KOPT-K1 (cell line): ENCODE data around the gene NFYC.

Experiments
- H3K27ac ChIP-seq: fragments of 200-600 bp; sonication (generic); 2 replicates; pipeline ENCODE4 v1.5.1; 2016; ENCODE audit warnings: antibody characterized with exemption, mild to moderate bottlenecking, low read depth, low read length; ENCODE audit not compliant: poor library complexity, severe bottlenecking
- H3K36me3 ChIP-seq: fragments of 200-600 bp; sonication (generic); 2 replicates; pipeline ENCODE4 v1.5.1; 2017; ENCODE audit warnings: antibody characterized with exemption, mild to moderate bottlenecking, low read length, moderate library complexity; ENCODE audit not compliant: insufficient read depth
- H3K9me3 ChIP-seq: fragments of 200-600 bp; sonication (generic); 2 replicates; pipeline ENCODE4 v1.5.1; 2017; ENCODE audit warnings: antibody characterized with exemption, low read length, mild to moderate bottlenecking; ENCODE audit not compliant: insufficient read depth, poor library complexity, severe bottlenecking

The NFYC gene

GRCh38 chr1:40749817-40750216 is 58.3 kb downstream of the NFYC start:
- Histone ChIP-seq H3K36me3 (peaks cover 99% of the 10 kb centered on the region), H3K27ac (no peak overlapping the region), H3K9me3 (no peaks in the 10 kb centered on the region)

- Histone ChIP-seq H3K36me3 (peaks cover 99% of the 10 kb centered on the region), H3K9me3 (no peaks in the 10 kb centered on the region), H3K27ac (no peak overlapping the region)
Observed at GRCh38 chr1:40750451-40750908, 59.0 kb downstream of the NFYC start.

GRCh38 chr1:40751802-40752201 is 60.3 kb downstream of the NFYC start:
- Histone ChIP-seq H3K9me3 (no peaks in the 10 kb centered on the region), H3K27ac (no peak overlapping the region), H3K36me3 (peaks cover 100% of the 10 kb centered on the region)

DNA sequence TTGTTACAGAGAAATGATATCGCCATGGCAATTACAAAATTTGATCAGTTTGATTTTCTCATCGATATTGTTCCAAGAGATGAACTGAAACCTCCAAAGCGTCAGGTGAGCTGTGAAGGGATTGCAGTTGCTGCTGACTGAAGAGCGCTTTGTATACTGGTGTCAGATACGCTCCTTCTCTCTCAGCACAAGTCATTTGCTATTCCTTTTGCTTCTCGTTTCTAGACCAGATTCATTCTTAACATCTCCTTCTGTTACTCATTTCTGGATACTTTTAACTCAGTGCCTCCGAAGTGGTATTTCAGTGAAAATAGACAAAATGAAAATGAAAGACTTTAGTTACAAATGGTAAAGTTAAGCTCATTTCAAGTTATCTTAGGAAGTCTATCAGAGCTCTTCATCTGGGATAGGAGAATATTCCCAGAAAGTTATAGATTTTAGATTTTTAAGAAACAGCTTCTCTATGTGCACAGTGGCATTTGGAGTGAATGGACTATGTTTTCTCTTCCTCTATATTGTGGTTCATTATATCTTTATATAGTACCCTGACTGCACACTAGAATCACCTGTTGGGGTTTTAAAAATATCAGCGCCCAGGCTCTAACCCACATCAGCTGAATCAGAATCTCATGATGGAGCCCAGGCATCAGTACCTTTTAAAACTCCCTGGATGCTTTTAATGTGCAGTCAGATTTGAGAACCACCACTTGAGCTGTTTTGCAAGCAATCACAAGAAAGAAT is 61.8 kb downstream of the NFYC start:
- H3K36me3 ChIP-seq, result peaks cover 100% of the 10 kb centered on the region
- no peak overlapping the region for H3K27ac ChIP-seq
- no peaks in the 10 kb centered on the region for H3K9me3 ChIP-seq

GRCh38 chr1:40754201-40754600 is 62.7 kb downstream of the NFYC start:
- H3K27ac ChIP-seq, result no peak overlapping the region
- peaks cover 100% of the 10 kb centered on the region for H3K36me3 ChIP-seq
- H3K9me3 ChIP-seq, result no peaks in the 10 kb centered on the region

- Histone ChIP-seq H3K27ac (no peak overlapping the region), H3K36me3 (peaks cover 100% of the 10 kb centered on the region), H3K9me3 (no peaks in the 10 kb centered on the region)
Observed at GRCh38 chr1:40755067-40755466, 63.6 kb downstream of the NFYC start.

GRCh38 chr1:40756523-40756922 is 65.0 kb downstream of the NFYC start:
- Histone ChIP-seq H3K9me3 (no peaks in the 10 kb centered on the region), H3K36me3 (peaks cover 100% of the 10 kb centered on the region), H3K27ac (no peak overlapping the region)

GRCh38 chr1:40757084-40757483 is 65.6 kb downstream of the NFYC start:
- no peaks in the 10 kb centered on the region for H3K9me3 ChIP-seq
- H3K27ac ChIP-seq, result no peak overlapping the region
- peaks cover 100% of the 10 kb centered on the region for H3K36me3 ChIP-seq

- Histone ChIP-seq H3K36me3 (peaks cover 99% of the 10 kb centered on the region), H3K9me3 (no peaks in the 10 kb centered on the region), H3K27ac (no peak overlapping the region)
Observed at GRCh38 chr1:40758004-40758403, 66.5 kb downstream of the NFYC start.

DNA sequence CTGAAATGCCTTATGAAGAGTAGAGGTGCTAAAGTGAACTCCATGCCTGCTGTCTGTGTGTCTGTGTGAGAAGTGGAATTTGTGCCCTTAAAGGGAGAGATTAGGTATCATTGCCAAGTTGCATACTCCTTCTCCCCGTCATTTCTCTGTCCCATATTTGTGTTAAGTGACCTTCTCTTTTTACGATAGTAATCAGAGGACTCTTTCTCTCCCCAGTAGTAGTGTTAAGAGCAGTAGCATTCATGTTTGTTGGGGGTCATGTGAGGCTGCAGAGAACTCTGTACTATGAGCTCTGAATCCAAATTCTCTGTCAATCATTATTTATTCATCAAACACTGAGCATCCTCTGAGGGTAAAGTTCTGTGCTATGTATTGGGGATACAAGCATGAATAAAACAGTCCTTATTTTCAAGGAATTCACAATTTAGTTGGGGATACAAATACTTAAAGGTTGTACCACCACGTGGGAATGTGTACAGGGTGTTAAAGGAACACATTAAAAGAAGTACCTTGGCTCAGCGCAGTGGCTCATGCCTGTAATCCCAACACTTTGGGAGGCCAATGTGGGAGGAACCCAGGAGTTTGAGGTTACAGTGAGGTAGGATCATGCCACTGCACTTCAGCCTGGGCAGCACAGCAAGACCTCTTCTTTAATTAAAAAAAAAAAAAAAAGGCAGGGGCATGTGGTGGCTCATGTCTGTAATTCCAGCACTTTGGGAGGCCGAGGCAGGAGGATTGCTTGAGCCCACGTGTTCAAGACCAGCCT is 67.3 kb downstream of the NFYC start:
- Histone ChIP-seq H3K9me3 (no peaks in the 10 kb centered on the region), H3K36me3 (peaks cover 97% of the 10 kb centered on the region), H3K27ac (no peak overlapping the region)

- Histone ChIP-seq H3K27ac (no peak overlapping the region), H3K9me3 (no peaks in the 10 kb centered on the region), H3K36me3 (peaks cover 97% of the 10 kb centered on the region)
Observed at GRCh38 chr1:40760984-40761383, 69.5 kb downstream of the NFYC start.

GRCh38 chr1:40762144-40762923 is 70.8 kb downstream of the NFYC start:
- Histone ChIP-seq H3K9me3 (no peaks in the 10 kb centered on the region), H3K36me3 (peaks cover 97% of the 10 kb centered on the region), H3K27ac (no peak overlapping the region)

DNA sequence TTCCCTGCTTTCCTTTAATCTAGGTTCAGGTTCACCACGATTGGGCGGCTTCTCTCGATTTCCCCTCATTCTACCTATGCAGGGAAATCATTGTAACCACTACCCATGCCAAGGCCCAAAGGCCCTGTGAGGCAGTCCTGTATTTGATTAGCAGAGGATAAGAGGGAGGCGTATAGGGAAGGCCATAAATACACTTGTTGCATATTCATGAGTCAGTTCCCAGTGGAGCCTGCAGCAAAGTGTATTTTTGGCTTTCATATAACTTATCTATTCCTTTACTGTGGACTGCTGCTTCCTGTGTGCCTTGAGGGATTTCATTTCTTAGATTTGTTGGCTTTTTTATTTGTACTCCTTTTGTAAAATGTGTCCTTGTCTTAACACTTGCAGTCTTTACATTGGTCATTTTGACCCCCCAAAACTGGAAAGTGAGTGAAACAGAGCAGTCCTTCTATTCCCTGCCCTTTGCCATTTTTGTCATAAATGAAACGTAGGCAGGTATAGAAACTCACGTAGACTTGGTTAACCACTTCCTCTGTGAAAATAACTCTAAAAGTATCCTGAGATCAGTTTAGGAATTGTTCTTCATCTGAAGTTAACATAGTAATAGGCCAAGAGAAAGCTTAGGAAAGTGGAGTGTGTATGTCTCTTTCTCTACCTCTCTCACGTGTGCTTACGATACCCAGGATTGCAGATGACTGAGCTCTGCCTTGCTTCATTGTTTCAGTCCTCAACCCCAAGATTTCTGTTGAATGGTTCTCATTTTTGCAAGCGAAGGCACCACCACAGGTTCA is 72.4 kb downstream of the NFYC start:
- Histone ChIP-seq H3K9me3 (no peaks in the 10 kb centered on the region), H3K36me3 (peaks cover 97% of the 10 kb centered on the region), H3K27ac (peak overlapping the region; percentile 35)

DNA sequence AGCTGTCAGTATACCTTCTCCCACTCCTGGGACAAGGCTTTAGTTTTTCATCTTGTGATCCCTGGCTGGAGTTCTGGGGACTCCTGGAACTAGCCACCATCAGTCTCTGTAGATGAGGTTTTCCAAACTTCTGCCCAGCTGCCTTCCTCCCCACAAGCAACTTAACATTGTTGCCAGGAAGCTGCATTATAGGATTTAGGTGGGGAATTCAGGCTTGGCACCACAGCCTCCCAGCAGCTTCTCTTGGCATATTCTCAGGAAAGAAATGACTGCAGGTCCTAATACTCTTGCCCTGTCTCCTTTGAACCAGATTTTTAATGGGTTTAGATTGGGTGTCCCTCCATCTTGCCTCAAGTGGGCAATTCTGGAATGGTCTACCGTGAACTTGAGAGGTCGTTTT is 73.5 kb downstream of the NFYC start:
- peaks cover 97% of the 10 kb centered on the region for H3K36me3 ChIP-seq

More for the DNA sequence above, 73.5 kb downstream of the NFYC start:
- Histone ChIP-seq H3K9me3 (no peaks in the 10 kb centered on the region), H3K27ac (no peak overlapping the region)
